Upper lobe of left lung (tissue), 6 donors: ENCODE results near the gene UGT2A2. TPM values are rescaled to one million over a fixed set of nuclear protein-coding genes. Genes with fewer than 3 reads are reported as not detected.

Experiments
- ATAC-seq, 2 donors: fragments of 200-7000 bp; cut with Tn5 transposase; one replicate each; pipeline ENCODE4 v1.9.1; 2022; ENCODE audit warnings: mild to moderate bottlenecking in 2 of 2, moderate library complexity in 2 of 2; ENCODE audit not compliant: low FRiP score in 2 of 2
- DNase-seq, 2 donors: peaks; one replicate each; pipeline ENCODE4 v3.0.0-alpha.2; 2019 to 2020
- H3K27ac ChIP-seq, 4 donors: fragments of 200-600 bp; sonication (generic); one replicate each; pipeline ENCODE4 v1.5.1; 2016 to 2019
- H3K27me3 ChIP-seq, 4 donors: fragments of 200-600 bp; sonication (generic); one replicate each; pipeline ENCODE4 v1.5.1; 2017 to 2019
- H3K36me3 ChIP-seq, 4 donors: fragments of 200-600 bp; sonication (generic); one replicate each; pipeline ENCODE4 v1.5.1; 2016 to 2019
- H3K4me1 ChIP-seq, 4 donors: fragments of 200-600 bp; sonication (generic); one replicate each; pipeline ENCODE4 v1.5.1; 2018 to 2019
- H3K4me3 ChIP-seq, 4 donors: fragments of 200-600 bp; sonication (generic); one replicate each; pipeline ENCODE4 v1.5.1; 2017 to 2019; ENCODE audit warnings: mild to moderate bottlenecking in 2 of 4, moderate library complexity in 1 of 4
- H3K9me3 ChIP-seq, 4 donors: fragments of 200-600 bp; sonication (generic); one replicate each; pipeline ENCODE4 v1.5.1; 2018 to 2019
- CTCF ChIP-seq, 6 experiments: fragments of 450-650 bp in 4 of 6; fragments of 200-600 bp in 2 of 6; sonication (generic) in 2 of 6; IDR thresholded peaks; one replicate each; pipeline ENCODE4 v1.5.1; 2016 to 2019; ENCODE audit warnings: antibody characterized with exemption in 6 of 6
- EP300 ChIP-seq, 4 donors: sonication (generic); formaldehyde crosslinking; IDR thresholded peaks; one replicate each; pipeline ENCODE4 v1.5.1; 2017; ENCODE audit warnings: antibody characterized with exemption in 4 of 4, control low read depth in 2 of 4
- POLR2A ChIP-seq, 4 donors: fragments of 450-650 bp; IDR thresholded peaks; one replicate each; pipeline ENCODE4 v1.5.1; 2016 to 2017; ENCODE audit warnings: antibody characterized with exemption in 4 of 4, mild to moderate bottlenecking in 2 of 4
- POLR2AphosphoS5 ChIP-seq, 2 donors: sonication (generic); formaldehyde crosslinking; IDR thresholded peaks; one replicate each; pipeline ENCODE4 v1.5.1; 2017; ENCODE audit warnings: antibody characterized with exemption in 2 of 2
- WGBS, 2 donors: methylation state at CpG; one replicate each; pipeline ENCODE4 v1.1.5; 2017 to 2018; 5-methylcytosine and 5-hydroxymethylcytosine counted together
- total RNA-seq, 6 donors: library from RNA; depleted of rRNA in 4 of 6; stranded (reverse); fragments of >200 nt in 4 of 6; gene quantifications; one replicate each; pipeline versions ENCODE4 v1.1.0 to v1.2.1, GENCODE V29; 2016 to 2021
- donor health status: DM: no; HTN: no; CAD: no; lungs with moderate emphysema.
- donor health status: DM: no; HTN: yes; CAD: no; lungs with severe emphysema.

The UGT2A2 gene
- total RNA-seq, 6 donors from 2014 or later: not detected

DNA sequence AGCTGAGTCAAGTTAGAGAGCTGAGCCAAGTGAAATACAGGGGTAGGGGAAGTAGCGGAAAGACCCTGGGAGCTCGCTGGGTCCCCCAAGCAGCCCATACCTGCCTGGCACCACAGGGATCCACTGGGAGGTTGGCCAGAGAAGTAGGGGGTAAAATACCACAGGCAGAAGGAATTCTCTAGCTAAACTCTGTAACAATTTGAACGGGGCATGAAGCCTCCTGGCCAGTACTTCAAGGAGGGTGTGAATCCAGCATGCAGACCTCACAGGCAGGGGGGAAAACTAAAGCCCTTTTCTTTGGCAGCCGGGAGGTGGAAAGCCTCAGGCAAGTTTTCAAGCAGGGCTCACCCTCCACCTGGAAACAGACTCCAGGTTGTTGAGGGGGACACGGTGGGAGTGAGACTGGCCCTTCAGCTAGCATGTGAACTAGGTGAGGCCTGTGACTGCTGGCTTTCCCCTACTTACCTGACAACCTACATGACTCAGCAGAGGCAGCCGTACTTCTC, 17.3 kb upstream of the UGT2A2 start:
- DNase-seq (no peak), ATAC-seq (no peak)
- H3K27ac ChIP-seq: no peak overlapping the region
- no peaks in the 10 kb centered on the region for H3K27me3 ChIP-seq
- WGBS, 2 donors: 76 to 81% methylated on average over 4 to 6 of the region's 6 CpGs
- no peak for TF ChIP-seq EP300 (IDR thresholded peaks at IDR 0.05)
- no peak for TF ChIP-seq CTCF (IDR thresholded peaks at IDR 0.05)
- H3K4me3 ChIP-seq: no peak overlapping the region
- no peaks in the 10 kb centered on the region for H3K9me3 ChIP-seq
- H3K4me1 ChIP-seq: no peaks in the 10 kb centered on the region
- H3K36me3 ChIP-seq: no peaks in the 10 kb centered on the region

- Histone ChIP-seq H3K27ac (no peak within 1 kb of the TSS), H3K4me1 (no peaks in the 10 kb centered on the region), H3K36me3 (no peaks in the 10 kb centered on the region), H3K27me3 (no peaks in the 10 kb centered on the region), H3K4me3 (no peak within 1 kb of the TSS), H3K9me3 (no peaks in the 10 kb centered on the region)
- 84 to 86% methylated on average over 1 of the region's 1 CpG for WGBS, 2 donors
- TF ChIP-seq POLR2AphosphoS5 (IDR thresholded peaks at IDR 0.05): no peak
- no peak for TF ChIP-seq POLR2A (IDR thresholded peaks at IDR 0.05)
- no peak for TF ChIP-seq EP300 (IDR thresholded peaks at IDR 0.05)
- no peak for TF ChIP-seq CTCF (IDR thresholded peaks at IDR 0.05)
- no peak for ATAC-seq
- no peak for DNase-seq
These were observed 13.7 kb upstream of the UGT2A2 start, which contains the start of gene UGT2A1 for GRCh38 chr4:69653147-69653546. Gene UGT2A1 (minus strand): TSS chr4:69653247. CDS start chr4:69647644, 5,603 bp downstream.

DNA sequence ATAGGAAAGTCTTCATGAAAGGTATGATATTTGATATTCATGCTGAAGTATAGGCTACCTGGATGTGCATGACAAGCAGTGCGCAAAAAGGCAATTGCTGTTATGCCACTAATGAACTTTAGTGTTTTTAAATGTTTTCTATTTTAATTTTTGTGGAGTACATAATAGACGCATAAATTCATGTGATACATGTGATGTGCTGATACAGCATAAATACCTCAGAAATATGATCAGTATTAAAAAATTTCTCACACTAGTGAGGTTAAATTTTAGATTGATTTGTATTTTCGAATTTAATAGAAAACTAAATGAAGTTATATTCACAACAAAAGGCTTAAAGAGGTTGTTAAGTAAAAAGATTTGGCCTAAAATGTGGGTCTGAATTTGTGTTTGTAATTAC, 11.4 kb upstream of the UGT2A2 start:
- WGBS, 2 donors: 55 to 74% methylated on average over 3 of the region's 3 CpGs
- DNase-seq (no peak), ATAC-seq (no peak)
- Histone ChIP-seq H3K27me3 (no peaks in the 10 kb centered on the region), H3K27ac (no peak overlapping the region), H3K4me1 (no peaks in the 10 kb centered on the region), H3K36me3 (no peaks in the 10 kb centered on the region), H3K9me3 (no peaks in the 10 kb centered on the region), H3K4me3 (no peak overlapping the region)
- TF ChIP-seq EP300 (IDR thresholded peaks at IDR 0.05) (no peak), POLR2AphosphoS5 (IDR thresholded peaks at IDR 0.05) (no peak), CTCF (IDR thresholded peaks at IDR 0.05) (no peak), POLR2A (IDR thresholded peaks at IDR 0.05) (no peak)

GRCh38 chr4:69649629-69650028, 10.2 kb upstream of the UGT2A2 start:
- TF ChIP-seq POLR2A (IDR thresholded peaks at IDR 0.05) (no peak), CTCF (IDR thresholded peaks at IDR 0.05) (no peak), EP300 (IDR thresholded peaks at IDR 0.05) (no peak), POLR2AphosphoS5 (IDR thresholded peaks at IDR 0.05) (no peak)
- no peak for DNase-seq

GRCh38 chr4:69649207-69649606, 9.8 kb upstream of the UGT2A2 start:
- Histone ChIP-seq H3K4me3 (no peak overlapping the region), H3K27ac (no peak overlapping the region), H3K4me1 (no peaks in the 10 kb centered on the region), H3K27me3 (no peaks in the 10 kb centered on the region), H3K36me3 (no peaks in the 10 kb centered on the region), H3K9me3 (no peaks in the 10 kb centered on the region)
- TF ChIP-seq CTCF (IDR thresholded peaks at IDR 0.05) (no peak), POLR2A (IDR thresholded peaks at IDR 0.05) (no peak), EP300 (IDR thresholded peaks at IDR 0.05) (no peak), POLR2AphosphoS5 (IDR thresholded peaks at IDR 0.05) (no peak)
- no peak for DNase-seq
- WGBS, 2 donors: 37 to 52% methylated on average over 1 of the region's 1 CpG
- no peak for ATAC-seq

More at GRCh38 chr4:69649629-69650028, 10.2 kb upstream of the UGT2A2 start:
- Histone ChIP-seq H3K9me3 (no peaks in the 10 kb centered on the region), H3K4me1 (no peaks in the 10 kb centered on the region), H3K36me3 (no peaks in the 10 kb centered on the region), H3K27ac (no peak overlapping the region), H3K27me3 (no peaks in the 10 kb centered on the region), H3K4me3 (no peak overlapping the region)
- WGBS, 2 donors: 70 to 73% methylated on average over 2 of the region's 2 CpGs
- ATAC-seq: no peak
